ENCODE results near the gene PLAC1.

PLAC1 gene

DNA sequence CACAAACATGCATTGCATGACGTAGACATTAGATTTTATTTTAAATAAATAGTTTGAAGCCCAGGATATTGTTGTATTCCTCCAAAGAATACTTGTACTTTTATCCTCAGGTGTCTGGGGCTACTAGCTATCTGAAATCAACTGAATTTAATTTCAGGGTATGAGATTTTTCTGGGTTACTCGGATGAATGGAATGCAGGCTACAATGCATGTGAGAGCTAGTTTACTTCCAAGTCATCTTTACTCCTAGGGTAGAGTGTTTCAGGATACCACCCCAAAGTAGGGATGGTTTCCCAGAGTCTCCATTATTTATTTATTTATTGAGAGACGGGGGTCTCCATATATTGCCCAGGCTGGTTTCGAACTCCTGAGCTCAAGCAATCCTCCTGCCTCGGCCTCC, 131.9 kb downstream of the PLAC1 start:
- TF ChIP-seq, protein P1, sequence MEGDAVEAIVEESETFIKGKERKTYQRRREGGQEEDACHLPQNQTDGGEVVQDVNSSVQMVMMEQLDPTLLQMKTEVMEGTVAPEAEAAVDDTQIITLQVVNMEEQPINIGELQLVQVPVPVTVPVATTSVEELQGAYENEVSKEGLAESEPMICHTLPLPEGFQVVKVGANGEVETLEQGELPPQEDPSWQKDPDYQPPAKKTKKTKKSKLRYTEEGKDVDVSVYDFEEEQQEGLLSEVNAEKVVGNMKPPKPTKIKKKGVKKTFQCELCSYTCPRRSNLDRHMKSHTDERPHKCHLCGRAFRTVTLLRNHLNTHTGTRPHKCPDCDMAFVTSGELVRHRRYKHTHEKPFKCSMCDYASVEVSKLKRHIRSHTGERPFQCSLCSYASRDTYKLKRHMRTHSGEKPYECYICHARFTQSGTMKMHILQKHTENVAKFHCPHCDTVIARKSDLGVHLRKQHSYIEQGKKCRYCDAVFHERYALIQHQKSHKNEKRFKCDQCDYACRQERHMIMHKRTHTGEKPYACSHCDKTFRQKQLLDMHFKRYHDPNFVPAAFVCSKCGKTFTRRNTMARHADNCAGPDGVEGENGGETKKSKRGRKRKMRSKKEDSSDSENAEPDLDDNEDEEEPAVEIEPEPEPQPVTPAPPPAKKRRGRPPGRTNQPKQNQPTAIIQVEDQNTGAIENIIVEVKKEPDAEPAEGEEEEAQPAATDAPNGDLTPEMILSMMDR (IDR thresholded peaks at IDR 0.05), result no peak
- Mint-ChIP-seq H3K27me3 (ENCODE audit: low read depth, poor library complexity) (peaks cover 7% of the 10 kb centered on the region), H3K4me1 (peaks cover 9% of the 10 kb centered on the region), H3K9me3 (peaks cover 37% of the 10 kb centered on the region), H3K27ac (no peak overlapping the region), H3K4me3 (no peak overlapping the region), H3K36me3 (ENCODE audit: low read depth) (no peaks in the 10 kb centered on the region)
- DNase-seq, result no peak

GRCh38 chrX:134525086-134525792, 133.0 kb downstream of the PLAC1 start:
- TF ChIP-seq, protein P1 (IDR thresholded peaks at IDR 0.05), result no peak
- DNase-seq, result no peak
- Mint-ChIP-seq H3K9me3 (peaks cover 29% of the 10 kb centered on the region), H3K27me3 (ENCODE audit: low read depth, poor library complexity) (peaks cover 7% of the 10 kb centered on the region), H3K36me3 (ENCODE audit: low read depth) (no peaks in the 10 kb centered on the region), H3K4me3 (no peak overlapping the region), H3K27ac (no peak overlapping the region), H3K4me1 (peaks cover 9% of the 10 kb centered on the region)

DNA sequence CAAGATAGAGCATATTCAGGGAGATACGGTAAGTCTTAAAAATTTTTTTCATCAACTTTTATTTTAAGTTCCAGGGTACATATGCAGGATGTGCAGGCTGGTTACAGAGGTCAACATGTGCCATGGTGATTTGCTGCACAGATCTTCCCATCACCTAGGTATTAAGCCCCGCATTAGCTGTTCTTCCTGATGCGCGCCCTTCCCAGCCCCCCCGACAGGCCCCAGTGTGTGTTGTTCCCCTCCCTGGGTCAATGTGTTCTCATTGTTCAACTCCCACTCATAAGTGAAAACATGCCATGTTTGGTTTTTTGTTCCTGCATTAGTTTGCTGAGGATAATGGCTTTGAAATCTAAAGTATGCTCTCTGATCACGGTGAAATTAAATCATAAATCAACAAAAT, 134.1 kb downstream of the PLAC1 start:
- Mint-ChIP-seq H3K4me3 (no peak overlapping the region), H3K27me3 (ENCODE audit: low read depth, poor library complexity) (peaks cover 7% of the 10 kb centered on the region), H3K27ac (no peak overlapping the region), H3K36me3 (ENCODE audit: low read depth) (no peaks in the 10 kb centered on the region), H3K9me3 (peaks cover 36% of the 10 kb centered on the region), H3K4me1 (peaks cover 8% of the 10 kb centered on the region)
- TF ChIP-seq, protein P1 (IDR thresholded peaks at IDR 0.05), result no peak
- DNase-seq, result no peak

DNA sequence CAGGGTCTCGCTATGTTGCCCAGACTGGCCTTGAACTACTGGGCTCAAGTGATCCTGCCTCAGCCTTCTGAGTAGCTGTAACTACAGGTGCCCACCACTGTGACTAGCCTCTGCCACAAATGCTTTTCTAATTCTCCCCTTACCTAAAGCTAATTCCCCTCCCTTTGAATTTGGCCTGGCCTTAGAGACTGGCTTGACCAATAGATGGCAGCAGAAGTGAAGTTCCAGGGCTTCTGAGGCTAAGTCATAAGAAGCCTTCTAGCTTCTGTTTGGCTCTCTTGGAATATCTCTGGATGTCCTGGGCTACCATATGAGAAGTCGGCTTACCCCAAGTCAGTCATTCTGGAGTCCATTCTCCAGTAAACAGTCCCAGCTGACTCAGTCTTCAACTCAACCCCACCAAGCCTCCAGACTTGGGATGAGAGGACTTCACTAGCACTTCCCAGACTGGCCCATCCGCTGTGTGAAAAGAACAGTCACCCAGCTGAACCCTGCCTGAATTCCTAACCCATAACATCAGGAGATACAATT, 137.3 kb downstream of the PLAC1 start:
- TF ChIP-seq, protein P1 (IDR thresholded peaks at IDR 0.05), result peak; percentile 42
- Mint-ChIP-seq H3K27ac (no peak overlapping the region), H3K27me3 (ENCODE audit: low read depth, poor library complexity) (no peaks in the 10 kb centered on the region), H3K36me3 (ENCODE audit: low read depth) (peaks cover 3% of the 10 kb centered on the region), H3K4me1 (no peaks in the 10 kb centered on the region), H3K9me3 (peaks cover 33% of the 10 kb centered on the region), H3K4me3 (no peak overlapping the region)
- peak; percentile 20 for DNase-seq

All from nephron progenitor cell (in vitro differentiated cells).